RWPE1 (cell line): Measurements from ENCODE around the gene BABAM2.

Experiments used
- CTCF ChIA-PET: fragments of 350-600 bp; sonication (Branson Sonifier 250); formaldehyde crosslinking; extraction: SDS; loops from one replicate; lab custom pipeline; 2021; lab: Yijun Ruan, JAX
- POLR2A ChIA-PET: fragments of 400-600 bp; formaldehyde crosslinking; extraction: SDS; loops from one replicate; lab custom pipeline; 2020; ENCODE audit warnings: antibody characterized with exemption; ENCODE audit not compliant: low non-redundant PET; lab: Yijun Ruan, JAX
- DNase-seq: peaks from one replicate; pipeline ENCODE4 v3.0.0; 2012; ENCODE audit warnings: low spot score
- H3K27ac ChIP-seq: fragments of 450-650 bp; 2 replicates; pipeline ENCODE4 v1.5.1; 2017
- CTCF ChIP-seq: fragments of 450-650 bp; conservative IDR thresholded peaks from 2 replicates; pipeline ENCODE4 v1.5.1; 2017; ENCODE audit warnings: low read depth, mild to moderate bottlenecking

BABAM2 gene

DNA sequence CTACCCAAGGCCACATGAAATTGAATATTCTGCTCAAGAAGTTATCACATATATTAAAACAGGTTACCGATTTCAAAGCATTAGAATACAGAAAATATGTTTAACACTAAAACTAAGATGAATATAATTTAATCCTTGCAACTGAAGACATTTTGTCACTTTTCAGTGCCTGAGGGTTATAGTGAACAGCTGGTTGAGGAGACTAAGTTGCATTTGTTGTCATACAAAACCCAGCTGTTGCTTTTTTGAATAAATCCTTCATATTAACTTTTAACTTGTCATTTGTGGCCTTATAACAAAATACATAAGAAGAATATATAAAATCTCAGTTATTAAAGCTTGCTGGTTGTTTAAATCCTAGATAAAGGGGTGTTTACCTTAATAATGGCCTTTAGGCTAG, 37.8 kb upstream of the BABAM2 start:
- no peak for TF ChIP-seq CTCF
- DNase-seq, result no peak
- H3K27ac ChIP-seq, result no peak overlapping the region
- ChIA-PET CTCF (interaction anchor here (0.6 kb wide), 1 partner anchor 51 kb away, joined by 6 read pairs; no protein-coding TSS in a partner anchor), POLR2A (no interaction called here)

DNA sequence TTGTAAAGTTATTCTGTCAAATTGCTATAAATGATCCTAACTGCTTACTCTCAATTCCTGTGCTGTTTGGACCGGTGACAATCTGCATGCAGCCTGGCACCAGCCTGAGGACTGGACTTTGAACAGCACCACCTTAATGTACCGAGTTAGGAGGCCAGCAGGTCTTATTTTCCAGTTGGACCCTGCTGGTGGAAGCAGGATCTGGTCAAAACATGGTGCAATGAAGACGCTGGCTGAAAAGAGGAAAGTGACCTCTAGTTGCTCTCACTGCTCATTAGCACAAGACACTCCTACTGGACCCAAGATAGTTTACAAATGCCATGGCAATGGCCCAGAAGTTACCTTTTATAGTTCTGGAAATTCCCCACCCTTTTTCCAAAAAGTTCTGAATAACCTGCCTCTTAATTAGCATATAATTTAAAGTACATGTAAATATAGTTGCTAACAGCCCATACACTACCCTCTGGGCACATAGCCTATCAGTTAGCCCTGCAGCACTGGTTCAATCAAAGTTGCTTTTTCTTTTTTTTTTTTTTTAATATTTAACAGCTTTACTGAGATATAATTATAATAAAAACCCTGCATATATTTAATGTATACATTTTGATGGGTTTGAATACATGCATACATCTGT, 36.2 kb upstream of the BABAM2 start:
- ChIA-PET CTCF (interaction anchor here (0.6 to 1.0 kb wide), 3 partner anchors 25 to 64 kb away, joined by 3 to 7 read pairs (median 3); no protein-coding TSS in a partner anchor), POLR2A (no interaction called here)
- H3K27ac ChIP-seq, result no peak overlapping the region
- TF ChIP-seq CTCF, result no peak
- DNase-seq, result no peak

- POLR2A ChIA-PET, result no interaction called here
- DNase-seq, result peak; percentile 35
- TF ChIP-seq CTCF, result no peak
- CTCF ChIA-PET, result interaction anchor here (1.1 kb wide), 1 partner anchor 8 kb away, joined by 3 read pairs; no protein-coding TSS in a partner anchor
- H3K27ac ChIP-seq, result no peak overlapping the region
Observed at GRCh38 chr2:27855476-27855875, 35.1 kb upstream of the BABAM2 start.

DNA sequence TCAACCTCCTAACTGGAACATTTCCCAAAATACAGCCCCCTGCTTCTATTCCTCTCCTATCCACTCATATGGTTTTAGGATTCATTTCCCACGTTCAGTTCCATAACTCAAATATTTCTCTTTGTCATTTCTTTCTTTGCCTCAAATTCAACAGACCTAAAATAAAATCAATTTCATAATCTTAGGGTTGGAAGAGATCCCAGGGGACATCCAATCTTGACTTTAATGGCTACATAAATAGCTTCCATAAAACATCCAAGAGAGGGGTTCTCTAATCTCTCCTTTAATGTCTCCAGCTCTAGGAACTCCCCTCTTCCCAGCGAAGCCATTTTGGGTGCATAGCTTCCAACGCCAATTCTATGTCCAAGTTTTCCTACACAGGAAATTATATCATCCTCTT, 34.1 kb upstream of the BABAM2 start:
- DNase-seq, result no peak
- H3K27ac ChIP-seq, result no peak overlapping the region
- CTCF ChIA-PET, result no interaction called here

GRCh38 chr2:27856956-27857355, 33.6 kb upstream of the BABAM2 start:
- H3K27ac ChIP-seq, result no peak overlapping the region
- DNase-seq, result no peak
- CTCF ChIA-PET, result no interaction called here
- TF ChIP-seq CTCF, result no peak
- POLR2A ChIA-PET, result no interaction called here

More for the DNA sequence above, 34.1 kb upstream of the BABAM2 start:
- POLR2A ChIA-PET, result no interaction called here
- TF ChIP-seq CTCF, result no peak

GRCh38 chr2:27857417-27858172, 32.9 kb upstream of the BABAM2 start:
- POLR2A ChIA-PET, result no interaction called here
- H3K27ac ChIP-seq, result no peak overlapping the region
- no peak for TF ChIP-seq CTCF

More at GRCh38 chr2:27857417-27858172, 32.9 kb upstream of the BABAM2 start:
- CTCF ChIA-PET, result no interaction called here
- DNase-seq, result peak; percentile 57
